ENCODE data around the gene AMPH.

- TF ChIP-seq POLR2AphosphoS5 (IDR thresholded peaks at IDR 0.05; ENCODE audit: low read depth, low read length): no peak
- TF ChIP-seq POLR2A (IDR thresholded peaks at IDR 0.05; ENCODE audit: low read depth, low read length): no peak
Observed at GRCh38 chr7:38374507-38374906, 256.7 kb downstream of the AMPH start.

Data from GM12892 (cell line).